ENCODE results near the gene RBFOX2. TPM values are rescaled to one million over a fixed set of nuclear protein-coding genes. Genes with fewer than 3 reads are reported as not detected.
"Not testable (repeated sequence)": the region's sequence is repeated elsewhere in the genome, so short reads cannot be mapped to it uniquely, and the experiment has no call there.

RBFOX2 gene
- polyA plus RNA-seq, 3 donors, result 123 to 136 (median 132) TPM

DNA sequence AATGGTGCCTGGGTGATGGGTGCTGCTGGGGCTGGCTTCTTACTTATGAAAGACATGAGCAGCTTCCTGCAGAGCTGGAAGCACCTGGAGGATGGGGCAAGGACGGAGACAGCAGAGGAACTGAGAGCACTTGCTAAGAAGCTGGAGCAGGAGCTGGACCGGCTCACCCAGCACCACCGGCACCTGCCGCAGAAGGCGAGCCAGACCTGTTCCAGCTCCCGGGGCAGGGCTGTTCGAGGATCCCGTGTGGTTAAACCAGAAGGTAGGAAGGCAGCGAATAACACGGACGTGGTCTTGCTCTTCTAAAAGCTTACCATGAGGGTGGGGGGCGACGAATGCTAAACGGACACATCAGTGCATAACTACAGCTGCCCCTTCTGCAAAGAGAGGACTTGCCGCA lies 301.7 kb downstream of the RBFOX2 start:
- DNase-seq (ENCODE audit: low read depth in 3 of 3, low spot score in 2 of 3), result no peak

GRCh38 chr22:35726398-35726797 lies 302.2 kb downstream of the RBFOX2 start:
- no peak for DNase-seq (ENCODE audit: low read depth in 3 of 3, low spot score in 2 of 3)

DNA sequence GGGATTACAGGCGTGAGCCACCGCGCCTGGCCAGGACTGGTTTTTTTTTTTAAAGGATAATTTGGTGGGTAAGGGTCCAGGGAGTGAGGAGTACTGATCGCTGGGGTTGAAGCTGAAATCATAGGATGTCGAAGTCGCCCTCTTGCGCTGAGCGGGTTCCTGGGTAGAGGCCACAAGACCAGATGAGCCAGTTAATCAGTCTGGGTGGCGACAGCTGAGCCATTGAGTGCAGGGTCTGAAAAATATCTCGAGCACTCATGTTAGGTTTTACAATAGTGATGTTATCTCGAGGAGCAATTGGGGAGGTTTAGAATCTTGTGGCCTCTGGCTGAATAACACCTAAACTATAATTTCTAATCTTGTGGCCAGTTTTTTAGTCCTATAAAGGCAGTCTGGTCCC lies 303.1 kb downstream of the RBFOX2 start:
- DNase-seq (ENCODE audit: low read depth in 3 of 3, low spot score in 2 of 3), result no peak

DNA sequence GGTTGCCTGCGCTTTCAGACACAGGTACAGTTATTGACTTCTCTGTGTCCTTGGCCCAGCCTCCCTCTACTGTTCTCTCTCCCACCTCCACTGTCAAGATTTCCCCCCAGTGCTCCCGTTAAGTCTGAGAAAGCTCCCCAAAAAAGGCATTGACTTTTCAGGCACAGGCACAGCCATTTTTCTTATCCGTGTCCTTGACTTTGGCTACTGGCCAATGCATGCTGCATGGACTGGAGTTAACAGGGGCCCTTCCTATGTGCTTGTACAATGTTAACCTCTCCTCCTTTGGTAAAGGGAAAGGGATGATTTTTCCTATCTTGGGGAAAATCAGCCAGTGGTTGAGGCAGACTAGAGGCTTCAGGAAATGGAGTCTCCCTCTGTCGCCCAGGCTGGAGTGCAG lies 306.7 kb downstream of the RBFOX2 start:
- DNase-seq (ENCODE audit: low read depth in 3 of 3, low spot score in 2 of 3), result no peak

GRCh38 chr22:35719212-35719875 lies 309.3 kb downstream of the RBFOX2 start:
- no peak for DNase-seq (ENCODE audit: low read depth in 3 of 3, low spot score in 2 of 3)

DNA sequence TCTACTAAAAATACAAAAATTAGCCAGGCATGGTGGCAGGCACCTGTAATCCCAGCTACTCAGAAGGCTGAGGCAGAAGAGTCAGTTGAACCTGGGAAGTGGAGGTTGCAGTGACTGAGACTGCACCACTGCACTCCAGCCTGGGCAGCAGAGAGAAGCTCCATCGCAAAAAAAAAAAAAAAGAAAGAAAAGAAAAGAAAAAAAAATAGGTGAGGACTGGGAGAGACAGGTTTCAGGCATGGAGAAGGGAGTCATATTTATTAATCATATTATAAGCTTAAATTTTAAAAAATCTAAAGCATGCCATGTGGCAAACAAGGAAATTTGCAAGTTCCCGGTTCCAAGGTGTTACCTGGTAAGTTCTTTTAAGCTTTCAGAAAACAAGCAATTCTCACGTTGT lies 311.1 kb downstream of the RBFOX2 start, which contains the start of gene APOL5:
Gene APOL5, plus strand, starts transcription at position 301 of the 400 bp plus-strand sequence. Its CDS starts 0 bp downstream, at position 301.
- DNase-seq (ENCODE audit: low read depth in 3 of 3, low spot score in 2 of 3), result no peak

DNA sequence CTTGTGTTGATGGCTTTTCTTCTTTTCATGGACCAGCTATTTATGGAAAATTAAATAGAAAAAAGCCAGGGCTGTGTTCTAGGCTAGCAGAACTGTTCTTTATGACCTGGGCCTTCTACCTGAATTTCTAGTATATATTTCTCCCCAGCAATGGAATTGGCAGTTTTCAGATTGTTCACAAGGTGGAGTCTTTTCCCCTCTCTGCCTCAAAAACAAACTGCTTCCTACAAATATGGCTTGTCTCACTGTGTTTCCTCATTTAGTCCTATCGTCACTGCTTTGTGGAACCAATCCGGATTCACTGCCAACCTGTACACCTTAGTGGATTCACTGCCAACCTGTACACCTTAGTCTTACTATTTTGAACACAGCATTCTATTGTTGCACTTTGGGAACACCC lies 316.0 kb downstream of the RBFOX2 start:
- DNase-seq (ENCODE audit: low read depth in 3 of 3, low spot score in 2 of 3), result no peak

GRCh38 chr22:35711336-35711735 lies 317.3 kb downstream of the RBFOX2 start:
- DNase-seq (ENCODE audit: low read depth in 3 of 3, low spot score in 2 of 3), result no peak

DNA sequence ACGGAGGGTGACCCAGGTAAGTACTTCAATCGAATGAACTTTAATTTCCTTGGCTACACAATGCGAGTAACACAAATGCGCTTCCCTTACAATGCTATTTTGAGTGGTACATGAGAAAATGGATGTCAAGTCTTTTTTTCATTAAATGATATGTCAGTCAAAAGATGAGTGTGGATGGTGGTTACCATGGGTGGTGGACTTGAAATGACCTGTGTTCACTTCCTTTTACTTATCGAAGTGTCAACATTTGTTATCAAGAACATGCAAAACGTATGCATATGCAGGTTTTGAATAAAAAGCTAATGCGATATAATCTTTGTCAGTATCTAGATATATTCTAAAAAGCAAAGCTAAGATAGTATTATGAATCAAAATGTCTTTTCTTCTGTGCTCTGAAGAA lies 319.7 kb downstream of the RBFOX2 start:
- DNase-seq (ENCODE audit: low read depth in 3 of 3, low spot score in 2 of 3), result no peak

DNA sequence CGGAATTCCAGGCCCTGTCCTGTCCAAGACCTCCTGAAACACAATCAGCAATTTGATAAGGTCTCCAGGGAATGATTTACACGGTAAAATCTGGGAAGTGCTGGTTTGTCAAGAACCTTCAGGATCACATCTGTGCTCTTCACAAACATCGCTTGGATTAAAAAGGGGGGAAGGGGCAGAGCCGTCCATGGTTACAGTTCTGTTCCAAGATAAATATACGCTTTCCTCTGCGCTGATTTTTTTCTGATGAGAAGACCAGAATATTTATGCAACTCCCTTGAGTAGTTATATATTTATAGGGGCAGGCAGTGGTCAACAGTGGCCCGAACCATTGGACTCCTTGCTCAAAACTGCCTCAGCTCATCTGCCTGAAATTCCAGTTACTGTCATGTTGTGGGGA lies 320.2 kb downstream of the RBFOX2 start:
- DNase-seq (ENCODE audit: low read depth in 3 of 3, low spot score in 2 of 3), result no peak

- DNase-seq (ENCODE audit: low read depth in 3 of 3, low spot score in 2 of 3), result no peak
These were observed 323.5 kb downstream of the RBFOX2 start for GRCh38 chr22:35705141-35705540.

GRCh38 chr22:35703861-35704584 lies 324.6 kb downstream of the RBFOX2 start:
- DNase-seq (ENCODE audit: low read depth in 3 of 3, low spot score in 2 of 3), result no peak

DNA sequence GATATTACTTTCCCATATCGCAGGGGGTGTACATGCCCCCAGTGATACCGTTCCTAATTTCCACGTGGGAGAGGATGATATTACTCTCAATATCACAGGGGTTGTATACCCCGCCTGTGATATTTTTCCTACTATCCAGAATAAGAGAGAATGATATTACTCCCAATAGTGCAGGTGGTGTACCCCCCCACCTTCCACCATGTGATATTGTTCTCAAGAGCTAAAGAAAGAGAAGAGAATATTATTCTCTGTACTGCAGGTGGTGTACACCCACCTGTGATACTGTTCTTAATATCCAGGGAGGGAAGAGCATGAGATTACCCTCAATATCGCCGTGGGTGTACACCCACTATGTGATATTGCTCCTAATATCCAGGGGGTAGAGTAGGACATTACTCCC lies 328.8 kb downstream of the RBFOX2 start:
- DNase-seq (ENCODE audit: low read depth in 3 of 3, low spot score in 2 of 3), result not testable (repeated sequence)

- DNase-seq (ENCODE audit: low read depth in 3 of 3, low spot score in 2 of 3), result no peak
These were observed 331.5 kb downstream of the RBFOX2 start for GRCh38 chr22:35697142-35697541.

GRCh38 chr22:35695202-35695601 lies 333.4 kb downstream of the RBFOX2 start:
- no peak for DNase-seq (ENCODE audit: low read depth in 3 of 3, low spot score in 2 of 3)

DNA sequence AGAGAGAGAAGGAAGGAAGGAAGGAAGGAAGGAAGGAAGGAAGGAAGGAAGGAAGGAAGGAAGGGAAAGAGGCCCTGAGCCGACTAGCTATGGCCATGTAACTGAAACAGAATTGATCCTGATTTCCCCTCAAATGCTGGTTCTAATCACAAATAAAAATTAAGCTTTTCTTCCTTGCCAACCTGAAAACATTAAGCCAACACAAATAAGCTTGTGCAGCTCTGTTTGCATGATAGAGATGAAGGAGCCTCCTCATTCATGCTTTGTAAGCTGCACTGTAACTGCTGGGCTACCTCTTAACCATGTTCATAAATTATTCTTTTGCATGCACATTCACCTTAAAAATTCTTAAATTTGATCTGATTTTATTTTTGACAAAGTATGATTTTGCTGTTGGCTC lies 338.6 kb downstream of the RBFOX2 start:
- no peak for DNase-seq (ENCODE audit: low read depth in 3 of 3, low spot score in 2 of 3)

GRCh38 chr22:35688913-35689675 lies 339.5 kb downstream of the RBFOX2 start:
- DNase-seq (ENCODE audit: low read depth in 3 of 3, low spot score in 2 of 3), result no peak
